ENCODE measurements around the gene TBC1D22A. TPM values are rescaled to one million over a fixed set of nuclear protein-coding genes. Genes with fewer than 3 reads are reported as not detected.

The TBC1D22A gene
- total RNA-seq, 4 donors from 2014 or later, result 15.6 to 21.7 (median 20.5) TPM

- DNase-seq, result no peak
- H3K27ac ChIP-seq, result no peak overlapping the region
- intact Hi-C loops (cut with DNase I), result no loop called here
- H3K27me3 ChIP-seq, result no peaks in the 10 kb centered on the region
- no peak overlapping the region for H3K4me3 ChIP-seq
- peaks cover 15 to 26% (median 19%) of the 10 kb centered on the region in 3 donors for H3K4me1 ChIP-seq
- 92 to 96% methylated on average over 8 of the region's 8 CpGs for WGBS, 2 donors
- no peaks in the 10 kb centered on the region for H3K9me3 ChIP-seq
- no peaks in the 10 kb centered on the region for H3K36me3 ChIP-seq
- TF ChIP-seq CTCF (IDR thresholded peaks at IDR 0.05), result no peak
These were observed 174.7 kb downstream of the TBC1D22A start for GRCh38 chr22:46937185-46937584.

DNA sequence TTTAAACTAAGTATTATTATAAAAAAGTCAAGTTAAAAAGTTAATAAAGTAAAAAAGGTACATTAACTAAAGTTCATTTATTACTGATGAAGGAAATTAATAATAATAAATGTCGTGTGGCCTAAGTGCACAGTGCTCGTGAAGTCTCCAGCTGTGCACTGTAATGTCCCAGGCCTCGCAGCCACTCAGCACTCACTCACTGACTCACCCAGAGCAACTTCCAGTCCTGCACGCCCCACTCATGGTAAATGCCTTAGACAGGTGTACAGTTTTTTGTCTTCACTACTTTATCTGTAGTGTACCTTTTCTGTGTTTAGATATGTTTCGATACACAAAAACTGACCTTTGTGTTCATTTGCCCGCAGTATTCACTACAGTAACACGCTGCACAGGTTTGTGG, 175.5 kb downstream of the TBC1D22A start:
- WGBS, 2 donors, result 94 to 96% methylated on average over 7 of the region's 7 CpGs

DNA sequence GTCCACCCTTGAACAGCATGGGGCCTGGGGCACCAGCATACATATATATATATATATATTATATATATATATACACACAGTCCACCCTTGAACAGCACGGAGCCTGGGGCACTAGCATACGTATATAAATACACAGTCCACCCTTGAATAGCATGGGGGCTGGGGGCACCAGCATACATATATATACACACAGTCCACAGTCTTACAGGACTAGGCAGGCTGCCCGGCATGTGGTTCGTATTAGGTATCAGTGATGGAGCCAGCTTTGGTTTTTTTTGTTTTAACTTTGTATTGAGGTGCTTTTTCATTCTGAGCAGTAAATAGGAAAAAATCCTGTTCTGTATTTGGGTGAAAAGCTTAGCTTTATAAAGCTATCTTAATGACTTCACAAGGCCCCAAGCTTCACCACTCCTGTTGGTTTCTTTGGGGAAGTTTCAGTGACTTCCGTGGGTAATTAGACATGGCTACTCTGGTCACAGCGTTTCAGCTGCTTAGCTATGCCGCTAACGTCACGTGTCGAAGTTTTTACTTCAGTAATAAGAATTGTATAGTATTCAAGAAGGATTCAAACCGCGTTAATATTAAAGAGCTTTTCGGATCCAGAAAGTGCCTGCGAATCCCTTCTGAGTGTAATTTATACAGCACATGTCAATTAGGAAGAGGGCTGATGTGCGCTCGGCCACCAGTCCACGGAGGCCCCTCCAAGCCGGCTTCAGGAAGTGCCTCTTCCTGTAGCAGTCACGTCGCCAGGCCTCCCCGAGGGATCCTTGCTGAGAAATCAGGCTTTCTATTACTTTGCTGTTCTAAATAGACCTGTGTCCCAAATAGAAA, 179.7 kb downstream of the TBC1D22A start:
- Histone ChIP-seq H3K4me1 (no peaks in the 10 kb centered on the region), H3K36me3 (peaks cover 0 to 26% (median 0%) of the 10 kb centered on the region in 3 donors), H3K4me3 (peak overlapping the region in 1 of 4 donors; percentile 29), H3K27me3 (no peaks in the 10 kb centered on the region), H3K27ac (peak overlapping the region in 3 of 4 donors; percentile 43 to 84 (median 69)), H3K9me3 (no peaks in the 10 kb centered on the region)
- 81 to 82% methylated on average over 10 to 21 of the region's 21 CpGs for WGBS, 2 donors
- TF ChIP-seq CTCF (IDR thresholded peaks at IDR 0.05) (no peak), POLR2A (IDR thresholded peaks at IDR 0.05) (no peak)
- DNase-seq, result no peak
- intact Hi-C loops (cut with DNase I), result no loop called here

More for the DNA sequence above, 175.5 kb downstream of the TBC1D22A start:
- TF ChIP-seq POLR2A (IDR thresholded peaks at IDR 0.05) (no peak), CTCF (IDR thresholded peaks at IDR 0.05) (no peak)
- peaks cover 0 to 4% (median 0%) of the 10 kb centered on the region in 3 donors for H3K36me3 ChIP-seq
- intact Hi-C loops (cut with DNase I), result no loop called here
- peaks cover 15 to 26% (median 19%) of the 10 kb centered on the region in 3 donors for H3K4me1 ChIP-seq
- no peak for DNase-seq
- H3K4me3 ChIP-seq, result no peak overlapping the region
- no peaks in the 10 kb centered on the region for H3K9me3 ChIP-seq
- H3K27ac ChIP-seq, result no peak overlapping the region
- H3K27me3 ChIP-seq, result no peaks in the 10 kb centered on the region

DNA sequence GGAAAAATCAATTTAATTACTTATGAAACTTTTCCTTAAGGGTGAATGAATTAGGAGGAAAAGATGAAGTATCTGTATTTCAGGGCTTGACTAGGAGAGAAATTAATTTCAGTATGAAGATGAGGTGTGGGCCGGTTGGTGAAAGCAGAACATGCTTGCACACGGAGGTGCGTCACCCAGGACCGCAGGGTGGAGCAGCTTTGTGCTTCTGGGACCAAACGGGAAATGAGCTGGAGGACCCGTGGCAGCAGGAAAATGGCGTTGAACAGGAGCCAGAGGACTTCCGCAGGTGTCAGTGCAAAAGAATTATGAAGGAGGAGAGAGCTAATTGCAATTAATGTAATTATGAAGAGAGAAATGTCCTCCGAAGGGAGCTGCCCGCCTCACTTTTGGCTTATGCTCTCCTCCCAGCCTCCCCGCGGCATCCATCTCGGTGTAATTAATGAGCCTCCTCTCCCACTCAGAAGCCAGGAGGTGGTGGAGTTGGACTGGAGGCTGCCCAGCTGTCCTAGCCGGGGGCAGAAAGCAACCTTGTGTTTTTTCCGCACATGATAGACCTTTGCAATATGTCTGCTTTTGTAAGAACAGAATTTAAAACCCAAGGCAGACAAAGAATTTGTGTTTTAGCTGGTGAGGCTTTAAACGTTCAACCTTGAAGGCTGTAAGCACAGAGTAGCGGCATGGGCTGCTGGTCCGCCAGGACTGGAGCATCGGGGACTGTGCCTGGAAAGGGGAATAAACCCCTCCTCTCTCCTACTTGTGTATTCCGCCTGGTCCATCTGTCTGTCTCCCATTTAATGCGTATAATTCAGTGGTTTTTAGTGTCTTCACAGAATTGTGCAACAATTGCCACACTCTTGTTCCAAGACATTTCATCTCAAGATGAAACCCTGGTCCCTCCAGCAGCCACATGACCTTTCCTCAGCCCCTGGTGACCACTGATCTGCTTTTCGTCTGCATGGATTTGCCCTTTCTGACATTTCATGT, 180.6 kb downstream of the TBC1D22A start:
- H3K9me3 ChIP-seq, result no peaks in the 10 kb centered on the region
- intact Hi-C loops (cut with DNase I), result no loop called here
- no peaks in the 10 kb centered on the region for H3K27me3 ChIP-seq
- H3K27ac ChIP-seq, result peak overlapping the region in 3 of 4 donors; percentile 43 to 84 (median 69)
- H3K4me3 ChIP-seq, result peak overlapping the region in 1 of 4 donors; percentile 29
- 78 to 80% methylated on average over 22 of the region's 22 CpGs for WGBS, 2 donors
- H3K36me3 ChIP-seq, result peaks cover 0 to 26% (median 0%) of the 10 kb centered on the region in 3 donors
- H3K4me1 ChIP-seq, result no peaks in the 10 kb centered on the region
- DNase-seq, result no peak
- TF ChIP-seq CTCF (IDR thresholded peaks at IDR 0.05), result no peak
- no peak for TF ChIP-seq POLR2A (IDR thresholded peaks at IDR 0.05)
